Measurements from ENCODE around the gene MAP1LC3C.
"Not testable (repeated sequence)": the region's sequence is repeated elsewhere in the genome, so short reads cannot be mapped to it uniquely, and the experiment has no call there.

MAP1LC3C gene

DNA sequence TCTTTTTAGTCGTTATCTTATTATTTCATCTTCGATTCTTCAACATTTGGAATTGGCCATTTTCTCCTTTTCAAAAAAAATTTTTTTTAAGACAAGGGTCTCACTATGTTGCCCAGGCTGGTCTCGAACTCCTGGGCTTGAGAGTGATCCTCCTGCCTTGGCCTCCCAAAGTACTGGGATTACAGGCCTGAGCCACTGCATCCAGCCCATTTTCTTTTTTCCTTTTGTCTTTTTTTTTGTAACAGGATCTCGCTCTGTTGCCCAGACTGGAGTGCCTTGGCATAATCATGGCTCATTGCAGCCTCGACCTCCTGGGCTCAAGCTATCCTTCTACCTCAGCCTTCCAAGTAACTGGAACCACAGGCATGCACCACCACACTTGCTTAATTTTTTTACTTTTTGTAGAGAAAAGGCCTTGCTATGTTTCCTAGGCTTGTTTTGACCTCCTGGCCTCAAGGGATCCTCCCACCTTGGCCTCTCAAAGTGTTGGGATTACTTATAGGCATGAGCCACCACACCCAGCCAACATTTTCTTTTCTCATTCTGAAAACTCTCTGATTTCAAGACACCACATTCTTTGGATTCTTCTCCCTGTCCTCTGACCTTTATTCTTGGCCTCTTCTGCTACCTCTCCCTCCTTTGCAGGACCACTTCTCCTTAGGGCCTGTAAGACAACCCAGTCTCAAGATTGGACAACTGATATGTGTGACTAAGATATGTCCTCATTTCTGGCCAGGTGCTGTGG lies 6.0 kb upstream of the MAP1LC3C start:
- Mint-ChIP-seq H3K9me3 (no peaks in the 10 kb centered on the region), H3K36me3 (ENCODE audit: low read depth) (no peaks in the 10 kb centered on the region), H3K27ac (no peak overlapping the region), H3K27me3 (ENCODE audit: low read depth) (no peaks in the 10 kb centered on the region), H3K4me3 (no peak overlapping the region), H3K4me1 (ENCODE audit: low read depth) (no peaks in the 10 kb centered on the region)

DNA sequence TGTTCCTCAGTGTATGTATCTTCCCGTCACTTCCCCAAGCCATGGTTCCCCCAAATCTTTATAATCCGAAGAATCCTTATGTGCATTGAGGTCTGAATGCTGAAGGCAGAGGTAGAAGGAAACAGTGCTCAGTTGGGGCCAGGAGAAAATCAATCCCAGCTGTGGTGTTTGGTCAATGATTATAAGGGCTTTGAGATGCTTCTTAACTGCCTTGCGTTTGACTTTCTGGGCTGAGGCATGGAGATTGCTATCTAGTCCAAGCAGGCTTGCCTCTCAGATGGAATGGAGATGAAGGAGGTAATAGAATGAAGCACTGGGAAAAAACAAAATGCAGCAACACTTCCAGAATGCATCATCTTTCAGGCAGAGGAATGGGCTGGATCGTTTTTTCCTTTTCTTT lies 3.6 kb upstream of the MAP1LC3C start:
- no peaks in the 10 kb centered on the region for H3K36me3 Mint-ChIP-seq (ENCODE audit: low read depth)
- H3K27ac Mint-ChIP-seq, result no peak overlapping the region
- H3K4me3 Mint-ChIP-seq, result no peak overlapping the region
- no peaks in the 10 kb centered on the region for H3K9me3 Mint-ChIP-seq
- H3K27me3 Mint-ChIP-seq (ENCODE audit: low read depth), result no peaks in the 10 kb centered on the region
- H3K4me1 Mint-ChIP-seq (ENCODE audit: low read depth), result peaks cover 6% of the 10 kb centered on the region

DNA sequence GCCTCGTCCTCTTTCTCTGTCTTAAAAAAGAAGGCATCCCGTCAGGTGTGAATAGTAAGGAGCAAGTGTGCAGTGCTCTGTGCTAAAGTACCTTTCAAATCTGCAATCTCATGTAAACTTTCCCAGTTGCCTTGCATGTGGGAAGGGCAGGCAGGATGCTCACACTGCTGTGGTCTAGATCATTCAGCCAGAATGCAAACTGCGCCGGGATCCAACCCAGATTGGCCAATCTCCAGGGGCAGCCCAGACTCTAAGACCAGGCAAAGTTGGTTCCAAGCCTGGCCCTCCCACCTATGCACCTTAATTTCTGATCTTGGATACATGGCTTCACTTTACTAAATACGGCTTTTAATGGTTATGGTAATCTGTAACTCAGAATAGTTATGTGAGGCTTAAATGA lies 3.2 kb upstream of the MAP1LC3C start:
- H3K4me3 Mint-ChIP-seq, result no peak overlapping the region
- no peaks in the 10 kb centered on the region for H3K27me3 Mint-ChIP-seq (ENCODE audit: low read depth)
- no peak overlapping the region for H3K27ac Mint-ChIP-seq
- no peaks in the 10 kb centered on the region for H3K36me3 Mint-ChIP-seq (ENCODE audit: low read depth)
- peaks cover 6% of the 10 kb centered on the region for H3K4me1 Mint-ChIP-seq (ENCODE audit: low read depth)
- no peaks in the 10 kb centered on the region for H3K9me3 Mint-ChIP-seq

DNA sequence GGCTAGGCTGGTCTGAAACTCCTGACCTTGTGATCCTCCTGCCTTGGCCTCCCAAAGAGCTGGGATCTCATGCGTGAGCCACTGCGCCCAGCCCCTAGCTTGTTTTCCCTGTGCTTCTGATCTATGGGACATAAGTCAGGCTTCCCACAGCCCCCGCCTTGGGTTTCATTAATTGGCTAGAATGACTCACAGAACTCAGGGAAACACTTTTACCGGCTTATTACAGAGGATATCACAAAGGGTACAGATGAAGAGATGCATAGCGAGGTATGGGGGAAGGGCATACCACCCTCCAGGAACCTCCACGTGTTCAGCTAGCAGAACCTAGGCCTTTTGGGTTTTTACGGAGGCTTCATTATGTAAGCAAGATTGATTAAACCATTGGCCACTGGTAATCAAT lies 1.5 kb upstream of the MAP1LC3C start:
- Mint-ChIP-seq H3K4me1 (ENCODE audit: low read depth) (peaks cover 6% of the 10 kb centered on the region), H3K36me3 (ENCODE audit: low read depth) (no peaks in the 10 kb centered on the region), H3K9me3 (no peaks in the 10 kb centered on the region), H3K27me3 (ENCODE audit: low read depth) (no peaks in the 10 kb centered on the region), H3K4me3 (no peak overlapping the region), H3K27ac (no peak overlapping the region)

DNA sequence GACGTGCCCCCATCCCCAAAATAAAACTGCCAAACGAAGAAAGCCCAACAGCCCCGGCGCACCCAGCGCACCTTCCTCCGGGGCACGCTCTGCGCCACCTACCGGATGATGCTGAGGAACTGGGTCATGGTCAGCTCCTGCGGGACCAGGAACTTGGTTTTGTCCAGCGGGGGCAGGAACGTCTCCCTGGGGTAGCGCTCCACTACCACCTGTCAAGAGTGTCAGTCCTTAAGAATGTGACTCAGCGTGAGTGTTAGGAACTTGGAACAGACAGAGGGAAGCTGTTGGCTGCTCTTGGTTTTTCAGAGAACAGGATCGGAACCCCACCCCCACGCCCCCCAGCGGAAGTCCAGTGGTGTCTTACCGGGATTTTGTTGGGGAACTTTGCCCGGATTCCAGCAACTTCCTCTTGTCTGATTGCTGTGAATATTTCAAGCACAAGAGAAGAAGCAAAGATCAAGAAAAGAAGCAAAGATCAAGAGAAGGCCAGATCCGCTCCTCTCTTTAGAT lies 431 bp downstream of the MAP1LC3C start:
- peaks cover 6% of the 10 kb centered on the region for H3K4me1 Mint-ChIP-seq (ENCODE audit: low read depth)
- H3K36me3 Mint-ChIP-seq (ENCODE audit: low read depth), result no peaks in the 10 kb centered on the region
- peak overlapping the region; percentile 67 for H3K4me3 Mint-ChIP-seq
- H3K27ac Mint-ChIP-seq, result no peak overlapping the region
- H3K27me3 Mint-ChIP-seq (ENCODE audit: low read depth), result no peaks in the 10 kb centered on the region
- no peaks in the 10 kb centered on the region for H3K9me3 Mint-ChIP-seq

DNA sequence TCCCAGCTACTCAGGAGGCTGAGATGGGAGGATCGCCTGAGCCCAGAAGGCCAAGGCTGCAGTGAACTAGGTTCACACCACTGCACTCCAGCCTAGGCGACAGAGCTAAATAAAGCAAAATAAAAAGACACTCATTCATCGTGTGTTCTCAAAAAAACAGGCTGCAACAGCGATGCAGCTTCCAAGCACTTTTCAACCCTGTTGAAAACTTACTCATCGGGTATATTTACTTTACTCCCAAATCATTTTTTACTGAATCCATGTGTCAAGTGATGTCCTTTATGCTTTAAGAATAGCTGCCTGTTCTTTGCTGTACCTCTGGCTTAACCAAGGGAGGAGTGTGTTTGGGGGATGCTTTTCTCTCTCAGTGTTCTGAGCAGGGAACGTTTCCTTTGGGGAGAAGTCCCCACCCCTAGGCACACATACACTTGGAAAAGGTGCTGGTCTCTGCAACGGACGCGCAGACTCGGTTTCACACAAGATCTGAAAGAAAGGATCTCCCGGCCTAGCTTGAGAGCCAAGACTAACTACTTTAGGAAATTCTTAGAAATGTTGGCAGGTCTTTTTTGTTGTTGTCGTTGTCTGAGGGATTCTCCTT lies 1.4 kb downstream of the MAP1LC3C start:
- H3K27ac Mint-ChIP-seq, result no peak overlapping the region
- no peaks in the 10 kb centered on the region for H3K36me3 Mint-ChIP-seq (ENCODE audit: low read depth)
- H3K27me3 Mint-ChIP-seq (ENCODE audit: low read depth), result no peaks in the 10 kb centered on the region
- H3K4me1 Mint-ChIP-seq (ENCODE audit: low read depth), result peaks cover 6% of the 10 kb centered on the region
- H3K9me3 Mint-ChIP-seq, result no peaks in the 10 kb centered on the region
- H3K4me3 Mint-ChIP-seq, result no peak overlapping the region

DNA sequence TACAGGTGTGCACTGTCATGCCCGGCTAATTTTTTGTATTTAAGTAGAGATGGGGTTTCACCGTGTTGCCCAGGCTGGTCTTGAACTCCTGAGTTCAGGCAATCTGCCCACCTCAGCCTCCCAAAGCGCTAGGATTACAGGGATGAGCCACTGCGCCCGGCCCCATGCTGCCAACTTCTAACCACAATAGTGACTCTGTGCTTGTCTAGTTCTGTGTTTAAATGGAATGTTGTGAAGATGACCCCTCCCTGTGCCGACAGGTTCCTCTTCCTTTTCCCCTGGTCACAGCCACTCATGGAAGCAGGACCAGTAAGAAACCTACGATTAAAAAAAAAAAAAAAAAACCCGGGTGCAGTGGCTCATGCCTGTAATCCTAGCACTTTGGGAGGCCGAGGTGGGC lies 4.7 kb downstream of the MAP1LC3C start:
- Mint-ChIP-seq H3K36me3 (ENCODE audit: low read depth) (no peaks in the 10 kb centered on the region), H3K27me3 (ENCODE audit: low read depth) (peaks cover 3% of the 10 kb centered on the region), H3K27ac (no peak overlapping the region), H3K4me3 (no peak overlapping the region), H3K4me1 (ENCODE audit: low read depth) (peaks cover 6% of the 10 kb centered on the region), H3K9me3 (no peaks in the 10 kb centered on the region)

DNA sequence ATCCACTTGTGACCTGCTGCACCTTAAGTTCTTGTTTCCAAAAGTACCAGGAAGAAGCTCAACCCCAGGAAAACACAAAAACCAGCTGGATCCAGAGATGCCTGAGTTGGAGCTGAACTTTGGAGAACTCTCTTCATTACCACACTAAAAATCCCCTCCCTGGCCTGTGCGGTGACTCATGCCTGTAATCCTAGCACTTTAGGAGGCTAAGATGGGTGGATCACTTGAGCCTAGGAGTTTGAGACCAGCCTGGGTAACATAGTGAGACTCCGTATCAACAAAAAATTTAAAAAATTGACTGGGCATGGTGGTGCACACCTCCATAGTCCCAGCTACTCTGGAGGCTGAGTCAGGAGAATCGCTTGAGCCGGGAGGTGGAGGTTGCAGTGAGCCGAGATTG lies 6.2 kb downstream of the MAP1LC3C start:
- H3K36me3 Mint-ChIP-seq (ENCODE audit: low read depth), result no peaks in the 10 kb centered on the region
- H3K27me3 Mint-ChIP-seq (ENCODE audit: low read depth), result peaks cover 3% of the 10 kb centered on the region
- no peaks in the 10 kb centered on the region for H3K9me3 Mint-ChIP-seq
- H3K4me3 Mint-ChIP-seq, result no peak overlapping the region
- no peak overlapping the region for H3K27ac Mint-ChIP-seq
- H3K4me1 Mint-ChIP-seq (ENCODE audit: low read depth), result no peaks in the 10 kb centered on the region

DNA sequence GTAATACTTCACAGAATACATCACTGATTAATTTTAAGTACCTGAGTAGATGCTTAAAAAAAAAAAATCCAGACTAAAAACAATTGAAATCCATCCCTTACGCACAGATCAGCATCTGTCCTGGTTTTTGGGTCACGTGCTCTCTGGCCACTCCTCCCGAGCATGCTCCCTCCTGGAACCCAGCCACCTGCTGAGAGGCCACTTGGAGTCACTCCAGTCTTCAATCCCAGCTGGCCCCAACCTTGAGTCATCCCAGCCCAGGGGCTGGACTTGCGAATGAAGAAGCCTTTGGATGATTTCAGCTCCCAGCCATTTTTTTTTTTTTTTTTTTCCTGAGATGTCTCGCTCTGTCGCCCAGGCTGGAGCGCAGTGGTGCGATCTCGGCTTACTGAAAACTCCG lies 8.9 kb downstream of the MAP1LC3C start:
- Mint-ChIP-seq H3K4me1 (ENCODE audit: low read depth) (no peaks in the 10 kb centered on the region), H3K9me3 (no peaks in the 10 kb centered on the region), H3K27ac (no peak overlapping the region), H3K4me3 (no peak overlapping the region), H3K36me3 (ENCODE audit: low read depth) (no peaks in the 10 kb centered on the region), H3K27me3 (ENCODE audit: low read depth) (peaks cover 3% of the 10 kb centered on the region)

DNA sequence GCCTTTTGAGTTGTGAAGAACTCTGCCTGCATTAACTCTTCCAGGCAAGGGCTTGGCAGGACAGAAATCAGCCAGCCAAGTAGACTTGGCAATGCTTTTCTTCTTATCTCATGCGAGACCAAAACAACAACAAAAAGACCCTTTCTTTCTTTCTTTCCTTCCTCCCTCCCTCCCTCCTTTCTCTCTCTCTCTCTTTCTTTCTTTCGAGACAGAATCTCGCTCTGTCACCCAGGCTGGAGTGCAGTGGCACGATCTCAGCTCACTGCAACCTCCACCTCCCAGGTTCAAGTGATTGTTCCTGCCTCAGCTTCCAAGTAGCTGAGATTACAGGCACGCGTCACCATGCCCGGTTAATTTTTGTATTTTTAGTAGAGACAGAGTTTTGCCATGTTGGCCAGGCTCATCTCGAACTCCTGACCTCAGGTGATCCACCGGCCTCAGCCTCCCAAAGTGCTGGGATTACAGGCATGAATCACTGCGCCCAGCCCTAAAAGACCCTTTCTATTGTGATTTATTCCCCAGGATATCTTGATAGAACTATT lies 10.4 kb downstream of the MAP1LC3C start:
- not testable (repeated sequence) for H3K27ac Mint-ChIP-seq; H3K36me3 Mint-ChIP-seq (ENCODE audit: low read depth); H3K27me3 Mint-ChIP-seq (ENCODE audit: low read depth); H3K4me3 Mint-ChIP-seq; H3K4me1 Mint-ChIP-seq (ENCODE audit: low read depth); H3K9me3 Mint-ChIP-seq

DNA sequence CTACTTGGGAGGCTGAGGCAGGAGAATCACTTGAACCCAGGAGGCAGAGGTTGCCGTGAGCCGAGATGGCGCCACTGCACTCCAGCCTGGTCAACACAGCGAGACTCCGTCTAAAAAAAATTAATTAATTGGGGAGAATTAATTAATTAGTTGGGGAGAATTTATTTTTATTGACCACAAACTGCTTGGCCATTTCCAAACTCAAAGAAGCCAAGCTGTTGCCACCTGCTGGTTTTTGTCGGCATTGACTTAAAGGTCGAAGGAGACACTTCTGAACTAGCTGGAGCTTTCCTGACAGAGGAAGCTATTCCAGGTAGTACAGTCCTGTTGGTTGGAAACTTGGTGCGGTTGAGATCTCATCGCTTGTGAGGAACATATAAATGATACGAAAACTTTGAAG lies 13.1 kb downstream of the MAP1LC3C start:
- Mint-ChIP-seq H3K9me3 (no peaks in the 10 kb centered on the region), H3K27me3 (ENCODE audit: low read depth) (no peaks in the 10 kb centered on the region), H3K27ac (no peak overlapping the region), H3K4me3 (no peak overlapping the region), H3K36me3 (ENCODE audit: low read depth) (no peaks in the 10 kb centered on the region), H3K4me1 (ENCODE audit: low read depth) (no peaks in the 10 kb centered on the region)

DNA sequence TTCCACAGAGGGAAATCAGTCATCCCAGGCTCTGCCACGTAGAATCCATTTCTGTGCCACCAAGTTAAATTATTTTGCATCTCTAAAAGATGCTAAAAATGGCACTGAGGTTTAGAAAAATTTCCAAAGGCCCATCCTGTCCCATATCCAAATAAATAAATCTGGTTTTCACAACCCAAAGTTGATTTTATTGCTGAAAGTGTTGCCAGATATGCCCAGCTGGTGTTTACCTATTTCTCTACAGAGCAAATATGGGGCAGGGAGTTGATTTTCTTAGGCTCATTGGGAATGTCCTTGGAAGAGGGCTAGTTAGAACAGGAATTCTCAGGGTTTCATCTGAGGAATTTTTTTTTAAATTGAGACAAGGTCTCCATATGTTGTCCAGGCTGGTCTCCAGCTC lies 19.0 kb downstream of the MAP1LC3C start:
- Mint-ChIP-seq H3K27me3 (ENCODE audit: low read depth) (no peaks in the 10 kb centered on the region), H3K4me1 (ENCODE audit: low read depth) (no peaks in the 10 kb centered on the region), H3K9me3 (no peaks in the 10 kb centered on the region), H3K36me3 (ENCODE audit: low read depth) (no peaks in the 10 kb centered on the region), H3K27ac (no peak overlapping the region), H3K4me3 (no peak overlapping the region)

DNA sequence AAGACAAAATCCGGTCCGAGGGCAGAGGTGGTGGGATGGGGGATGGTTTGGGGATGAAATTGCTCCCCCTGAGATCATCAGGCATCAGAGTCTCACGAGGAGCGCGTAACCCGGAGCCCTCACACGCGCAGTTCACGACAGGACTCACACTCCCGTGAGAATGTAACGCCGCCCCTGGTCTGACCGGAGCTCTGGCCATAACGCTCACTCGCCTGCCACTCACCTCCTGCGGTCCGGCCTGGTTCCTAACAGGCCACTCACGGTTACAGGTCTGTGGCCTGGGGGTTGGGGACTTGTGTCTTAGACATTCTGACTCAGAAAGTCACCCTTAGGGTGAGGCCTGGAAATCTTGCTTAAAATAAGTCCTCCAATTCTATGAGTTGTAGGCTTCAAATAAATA lies 19.8 kb downstream of the MAP1LC3C start:
- Mint-ChIP-seq H3K36me3 (ENCODE audit: low read depth) (no peaks in the 10 kb centered on the region), H3K27ac (no peak overlapping the region), H3K9me3 (no peaks in the 10 kb centered on the region), H3K4me1 (ENCODE audit: low read depth) (no peaks in the 10 kb centered on the region), H3K27me3 (ENCODE audit: low read depth) (no peaks in the 10 kb centered on the region), H3K4me3 (no peak overlapping the region)

DNA sequence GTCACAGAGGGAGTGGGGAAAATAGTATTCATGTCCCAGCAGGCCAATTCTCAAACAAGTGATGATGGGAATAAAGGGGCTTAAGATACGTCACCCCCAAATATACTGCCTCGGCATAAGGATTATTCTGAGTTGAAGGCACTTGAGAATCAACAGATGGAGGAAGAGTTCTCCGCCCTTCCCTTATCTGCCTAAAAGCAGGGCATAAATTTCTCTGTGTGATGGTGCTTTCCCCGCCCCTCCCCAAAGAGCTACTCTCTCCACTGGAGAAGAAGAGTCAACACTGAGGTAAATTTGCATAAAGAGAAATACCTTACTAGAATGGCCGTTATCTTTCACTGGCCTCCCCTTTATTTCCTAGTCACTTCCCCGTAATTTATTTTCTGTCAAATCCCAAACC lies 22.7 kb downstream of the MAP1LC3C start:
- H3K4me1 Mint-ChIP-seq (ENCODE audit: low read depth), result no peaks in the 10 kb centered on the region
- no peaks in the 10 kb centered on the region for H3K9me3 Mint-ChIP-seq
- no peaks in the 10 kb centered on the region for H3K27me3 Mint-ChIP-seq (ENCODE audit: low read depth)
- H3K27ac Mint-ChIP-seq, result no peak overlapping the region
- no peaks in the 10 kb centered on the region for H3K36me3 Mint-ChIP-seq (ENCODE audit: low read depth)
- H3K4me3 Mint-ChIP-seq, result no peak overlapping the region

DNA sequence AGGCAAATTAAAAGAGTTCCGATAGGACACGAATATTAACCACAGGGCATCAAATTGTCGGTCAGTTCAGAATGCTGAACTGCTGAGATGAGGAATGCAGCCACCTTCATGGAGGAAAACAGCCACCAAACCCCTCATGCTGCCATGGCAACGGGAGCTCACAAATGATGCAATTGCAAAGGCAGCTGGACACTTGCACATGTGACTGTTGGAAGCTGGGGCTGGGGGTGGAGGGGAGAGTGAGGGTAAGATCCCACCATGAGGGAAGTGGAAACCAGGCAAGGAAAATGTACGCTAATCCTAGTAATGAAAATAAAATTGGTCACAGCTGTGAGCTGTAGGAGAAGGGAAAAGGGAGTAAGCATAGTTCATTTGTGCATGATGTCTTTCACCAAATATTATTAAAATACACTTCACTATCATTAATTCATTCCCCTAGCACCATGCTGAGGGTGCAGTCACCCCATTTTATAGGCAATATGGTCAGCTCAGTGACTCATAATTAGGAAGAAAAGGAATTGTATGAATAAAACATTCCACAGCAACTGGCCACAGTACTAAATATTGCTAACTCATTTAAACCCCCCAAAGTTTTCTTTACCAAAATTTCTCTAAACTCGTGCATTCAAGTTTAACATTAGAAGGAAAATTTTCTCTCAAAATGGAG lies 26.1 kb downstream of the MAP1LC3C start:
- H3K27ac Mint-ChIP-seq, result no peak overlapping the region
- H3K27me3 Mint-ChIP-seq (ENCODE audit: low read depth), result no peaks in the 10 kb centered on the region

More for the DNA sequence above, 26.1 kb downstream of the MAP1LC3C start:
- no peak overlapping the region for H3K4me3 Mint-ChIP-seq
- H3K9me3 Mint-ChIP-seq, result no peaks in the 10 kb centered on the region
- H3K36me3 Mint-ChIP-seq (ENCODE audit: low read depth), result no peaks in the 10 kb centered on the region
- no peaks in the 10 kb centered on the region for H3K4me1 Mint-ChIP-seq (ENCODE audit: low read depth)

Data from T-helper 1 cell treated with Interleukin-12 subunit alpha and Interleukin-12 subunit beta and Interleukin-4 antibody, amounts not matched to agents 30 μg/mL and 1 μg/mL, for 36 hours (primary cell).